ENCODE data around the gene NXNL1. TPM values are rescaled to one million over a fixed set of nuclear protein-coding genes. Genes with fewer than 3 reads are reported as not detected.

Gene NXNL1
- total and polyA plus RNA-seq, 3 experiments from 2014 or later: not detected

GRCh38 chr19:17436094-17436873 lies 24.4 kb downstream of the NXNL1 start:
- Mint-ChIP-seq H3K36me3 (no peaks in the 10 kb centered on the region), H3K27ac (no peak overlapping the region), H3K4me3 (no peak overlapping the region), H3K4me1 (no peaks in the 10 kb centered on the region), H3K9me3 (no peaks in the 10 kb centered on the region), H3K27me3 (peaks cover 0 to 2% of the 10 kb centered on the region in 2 donors)
- no peaks in the 10 kb centered on the region for H3K36me3 ChIP-seq (ENCODE audit: insufficient read depth, low read length)
- ChIA-PET CTCF (interaction anchor here (1.7 kb wide), 1 partner anchor 12 kb away, joined by 5 read pairs; the partner anchor contains the start of gene TMEM221), POLR2A (no interaction called here)
- no peaks in the 10 kb centered on the region for H3K9me3 ChIP-seq (ENCODE audit: low read length)
- H3K4me3 ChIP-seq (ENCODE audit: low read length): no peak overlapping the region
- no peaks in the 10 kb centered on the region for H3K4me1 ChIP-seq (ENCODE audit: insufficient read depth, low read length)
- DNase-seq: no peak
- no peaks in the 10 kb centered on the region for H3K27me3 ChIP-seq (ENCODE audit: insufficient read depth, low read length, poor library complexity, severe bottlenecking)
- no peak overlapping the region for H3K27ac ChIP-seq (ENCODE audit: low read depth, low read length)

GRCh38 chr19:17435218-17435617 lies 25.5 kb downstream of the NXNL1 start:
- H3K36me3 Mint-ChIP-seq: no peaks in the 10 kb centered on the region
- ChIA-PET POLR2A (no interaction called here), CTCF (no interaction called here)

GRCh38 chr19:17431417-17431816 lies 29.3 kb downstream of the NXNL1 start:
- Mint-ChIP-seq H3K9me3 (no peaks in the 10 kb centered on the region), H3K27me3 (no peaks in the 10 kb centered on the region), H3K4me3 (no peak overlapping the region), H3K27ac (peak overlapping the region in 2 of 8 donors; percentile 2 to 69), H3K36me3 (no peaks in the 10 kb centered on the region), H3K4me1 (no peaks in the 10 kb centered on the region)
- ChIA-PET POLR2A (no interaction called here), CTCF (no interaction called here)
- Histone ChIP-seq H3K4me1 (ENCODE audit: insufficient read depth, low read length) (no peaks in the 10 kb centered on the region), H3K27ac (ENCODE audit: low read depth, low read length) (no peak overlapping the region), H3K36me3 (ENCODE audit: insufficient read depth, low read length) (no peaks in the 10 kb centered on the region), H3K9me3 (ENCODE audit: low read length) (no peaks in the 10 kb centered on the region), H3K4me3 (ENCODE audit: low read length) (no peak overlapping the region), H3K27me3 (ENCODE audit: insufficient read depth, low read length, poor library complexity, severe bottlenecking) (no peaks in the 10 kb centered on the region)
- DNase-seq: no peak

More at GRCh38 chr19:17435218-17435617, 25.5 kb downstream of the NXNL1 start:
- Mint-ChIP-seq H3K4me3 (no peak overlapping the region), H3K27ac (no peak overlapping the region), H3K27me3 (peaks cover 0 to 2% of the 10 kb centered on the region in 2 donors), H3K9me3 (no peaks in the 10 kb centered on the region), H3K4me1 (no peaks in the 10 kb centered on the region)
- Histone ChIP-seq H3K27ac (ENCODE audit: low read depth, low read length) (no peak overlapping the region), H3K36me3 (ENCODE audit: insufficient read depth, low read length) (no peaks in the 10 kb centered on the region), H3K4me1 (ENCODE audit: insufficient read depth, low read length) (no peaks in the 10 kb centered on the region), H3K27me3 (ENCODE audit: insufficient read depth, low read length, poor library complexity, severe bottlenecking) (no peaks in the 10 kb centered on the region), H3K9me3 (ENCODE audit: low read length) (no peaks in the 10 kb centered on the region), H3K4me3 (ENCODE audit: low read length) (no peak overlapping the region)
- no peak for DNase-seq

- no peaks in the 10 kb centered on the region for H3K27me3 ChIP-seq (ENCODE audit: insufficient read depth, low read length, poor library complexity, severe bottlenecking)
- no peaks in the 10 kb centered on the region for H3K4me1 ChIP-seq (ENCODE audit: insufficient read depth, low read length)
- H3K9me3 Mint-ChIP-seq: no peaks in the 10 kb centered on the region
- DNase-seq: no peak
- ChIA-PET CTCF (no interaction called here), POLR2A (interaction anchor here (0.6 kb wide), 1 partner anchor 508 kb away, joined by 4 read pairs; no protein-coding TSS in a partner anchor)
- no peak overlapping the region for H3K27ac ChIP-seq (ENCODE audit: low read depth, low read length)
- H3K4me3 Mint-ChIP-seq: no peak overlapping the region
- H3K9me3 ChIP-seq (ENCODE audit: low read length): no peaks in the 10 kb centered on the region
- peak overlapping the region in 2 of 8 donors; percentile 33 to 50 for H3K27ac Mint-ChIP-seq
- no peaks in the 10 kb centered on the region for H3K36me3 ChIP-seq (ENCODE audit: insufficient read depth, low read length)
- H3K27me3 Mint-ChIP-seq: no peaks in the 10 kb centered on the region
- H3K4me3 ChIP-seq (ENCODE audit: low read length): no peak overlapping the region
- no peaks in the 10 kb centered on the region for H3K4me1 Mint-ChIP-seq
- no peaks in the 10 kb centered on the region for H3K36me3 Mint-ChIP-seq
Measured at GRCh38 chr19:17429641-17430113, 31.0 kb downstream of the NXNL1 start.

GRCh38 chr19:17424743-17425365 lies 35.9 kb downstream of the NXNL1 start:
- peaks cover 0 to 16% (median 0%) of the 10 kb centered on the region in 3 donors for H3K36me3 Mint-ChIP-seq
- Histone ChIP-seq H3K4me1 (ENCODE audit: insufficient read depth, low read length) (peaks cover 8% of the 10 kb centered on the region), H3K9me3 (ENCODE audit: low read length) (no peaks in the 10 kb centered on the region), H3K27ac (ENCODE audit: low read depth, low read length) (no peak overlapping the region), H3K27me3 (ENCODE audit: insufficient read depth, low read length, poor library complexity, severe bottlenecking) (no peaks in the 10 kb centered on the region), H3K36me3 (ENCODE audit: insufficient read depth, low read length) (no peaks in the 10 kb centered on the region), H3K4me3 (ENCODE audit: low read length) (no peak overlapping the region)
- H3K27me3 Mint-ChIP-seq: no peaks in the 10 kb centered on the region
- peak overlapping the region in 2 of 8 donors; percentile 47 to 84 for H3K27ac Mint-ChIP-seq
- peaks cover 4 to 9% (median 9%) of the 10 kb centered on the region in 3 donors for H3K4me1 Mint-ChIP-seq
- ChIA-PET CTCF (no interaction called here), POLR2A (no interaction called here)
- peak overlapping the region in 1 of 7 donors; percentile 34 for H3K4me3 Mint-ChIP-seq
- no peaks in the 10 kb centered on the region for H3K9me3 Mint-ChIP-seq
- peak in 1 of 5 donors; percentile 20 for DNase-seq

GRCh38 chr19:17423429-17424208 lies 37.1 kb downstream of the NXNL1 start:
- H3K27me3 ChIP-seq (ENCODE audit: insufficient read depth, low read length, poor library complexity, severe bottlenecking): no peaks in the 10 kb centered on the region
- Mint-ChIP-seq H3K36me3 (peaks cover 0 to 18% (median under 1%) of the 10 kb centered on the region in 3 donors), H3K4me3 (no peak overlapping the region), H3K27ac (no peak overlapping the region), H3K9me3 (no peaks in the 10 kb centered on the region), H3K4me1 (peaks cover 12 to 20% (median 18%) of the 10 kb centered on the region in 3 donors), H3K27me3 (no peaks in the 10 kb centered on the region)
- H3K4me1 ChIP-seq (ENCODE audit: insufficient read depth, low read length): peaks cover 15% of the 10 kb centered on the region
- H3K9me3 ChIP-seq (ENCODE audit: low read length): no peaks in the 10 kb centered on the region
- DNase-seq: no peak
- CTCF ChIA-PET: no interaction called here
- POLR2A ChIA-PET: interaction anchor here (0.6 kb wide), 2 partner anchors 44 to 61 kb away, joined by 3 read pairs; no protein-coding TSS in a partner anchor
- no peak overlapping the region for H3K4me3 ChIP-seq (ENCODE audit: low read length)
- H3K36me3 ChIP-seq (ENCODE audit: insufficient read depth, low read length): no peaks in the 10 kb centered on the region
- no peak overlapping the region for H3K27ac ChIP-seq (ENCODE audit: low read depth, low read length)

GRCh38 chr19:17421942-17422341 lies 38.8 kb downstream of the NXNL1 start:
- Mint-ChIP-seq H3K27me3 (no peaks in the 10 kb centered on the region), H3K4me1 (peaks cover 12 to 20% (median 18%) of the 10 kb centered on the region in 3 donors), H3K36me3 (peaks cover 0 to 19% (median 1%) of the 10 kb centered on the region in 3 donors), H3K4me3 (peak overlapping the region in 2 of 7 donors; percentile 24 to 94), H3K27ac (peak overlapping the region in 1 of 8 donors; percentile 38), H3K9me3 (no peaks in the 10 kb centered on the region)
- no peak for DNase-seq
- Histone ChIP-seq H3K27me3 (ENCODE audit: insufficient read depth, low read length, poor library complexity, severe bottlenecking) (no peaks in the 10 kb centered on the region), H3K4me1 (ENCODE audit: insufficient read depth, low read length) (peaks cover 15% of the 10 kb centered on the region), H3K4me3 (ENCODE audit: low read length) (no peak overlapping the region), H3K9me3 (ENCODE audit: low read length) (no peaks in the 10 kb centered on the region), H3K27ac (ENCODE audit: low read depth, low read length) (no peak overlapping the region), H3K36me3 (ENCODE audit: insufficient read depth, low read length) (no peaks in the 10 kb centered on the region)
- ChIA-PET CTCF (no interaction called here), POLR2A (no interaction called here)
